ENCODE results near the gene XYLB.
"Not testable (repeated sequence)": the region's sequence is repeated elsewhere in the genome, so short reads cannot be mapped to it uniquely, and the experiment has no call there.

GRCh38 chr3:38297053-38297452 is 49.5 kb upstream of the XYLB start:
- not testable (repeated sequence) for TF ChIP-seq POLR2A, TAF1, POU2F2 (IDR thresholded peaks at IDR 0.05; ENCODE audit: low read depth, low read length)

Data from GM12891 (cell line).